Panc1 (cell line): Measurements from ENCODE around the gene HES4. TPM values are rescaled to one million over a fixed set of nuclear protein-coding genes. Genes with fewer than 3 reads are reported as not detected.

Source experiments
- ATAC-seq: fragments of 200-7000 bp; cut with Tn5 transposase; 2 replicates; pipeline ENCODE4 v1.9.1; 2020; ENCODE audit warnings: mild to moderate bottlenecking, moderate library complexity
- BruUV-seq: library from RNA; stranded (reverse); fragments of 400-500 nt; replicated peaks from 2 replicates; lab custom pipeline; 2021; lab: Mats Ljungman, UMichigan
- CTCF ChIA-PET: fragments of 300-600 bp; sonication (Branson Sonifier 250); formaldehyde crosslinking; loops from one replicate; lab custom pipeline; 2022; ENCODE audit warnings: antibody characterized with exemption; lab: Charles Lee
- POLR2A ChIA-PET: fragments of 300-600 bp; sonication (Branson Sonifier 250); formaldehyde crosslinking; loops from one replicate; lab custom pipeline; 2022; ENCODE audit warnings: antibody characterized with exemption; lab: Charles Lee
- DNase-seq: peaks from one replicate; pipeline ENCODE4 v3.0.0-alpha.2; 2010; ENCODE audit warnings: low read depth, low spot score
- H3K27ac ChIP-seq: 2 replicates; pipeline ENCODE4 v1.5.1; 2011; ENCODE audit warnings: mild to moderate bottlenecking, low read length, inconsistent platforms
- H3K27me3 ChIP-seq: fragments of 200-500 bp; sonication (Bioruptor generic); 2 replicates; pipeline ENCODE4 v1.6.0; 2014; ENCODE audit warnings: low read length, inconsistent platforms; ENCODE audit not compliant: control insufficient read depth, insufficient read depth
- H3K36me3 ChIP-seq: fragments of 200-500 bp; sonication (Bioruptor generic); 2 replicates; pipeline ENCODE4 v1.5.1; 2014; ENCODE audit warnings: inconsistent platforms, mild to moderate bottlenecking, low read length, moderate library complexity; ENCODE audit not compliant: control insufficient read depth, insufficient read depth
- H3K4me1 ChIP-seq: 2 replicates; pipeline ENCODE4 v1.5.1; 2011; ENCODE audit warnings: inconsistent platforms, mild to moderate bottlenecking, low read length, moderate library complexity; ENCODE audit not compliant: control insufficient read depth, insufficient read depth
- H3K4me3 ChIP-seq, 2 experiments: 2 replicates each; pipeline ENCODE4 v1.5.1; 2011 to 2012; ENCODE audit warnings: low read depth in 2 of 2, low read length in 2 of 2, mild to moderate bottlenecking in 2 of 2, inconsistent platforms in 1 of 2, moderate library complexity in 1 of 2
- H3K9me3 ChIP-seq: fragments of 200-500 bp; sonication (Bioruptor generic); 2 replicates; pipeline ENCODE4 v1.5.1; 2014; ENCODE audit warnings: low read depth, mild to moderate bottlenecking, inconsistent platforms, low read length, moderate library complexity; ENCODE audit not compliant: control insufficient read depth, insufficient read depth
- POLR2AphosphoS5 ChIP-seq: IDR thresholded peaks from 2 replicates; pipeline ENCODE4 v1.6.1; 2012; ENCODE audit warnings: mild to moderate bottlenecking, low read depth, low read length, moderate library complexity
- SIN3A ChIP-seq: IDR thresholded peaks from 2 replicates; pipeline ENCODE4 v1.6.1; 2012; ENCODE audit warnings: low read depth, mild to moderate bottlenecking, low read length, moderate library complexity, borderline replicate concordance; ENCODE audit not compliant: insufficient read depth
- TCF7L2 ChIP-seq: IDR thresholded peaks from 2 replicates; pipeline ENCODE4 v1.6.1; 2011; ENCODE audit warnings: mild to moderate bottlenecking, low read depth, low read length, inconsistent platforms
- in situ Hi-C: cut with HindIII; loops from 2 replicates; pipeline ENCODE4 v1.10.0; 2016; ENCODE audit warnings: low sequenced_read_pairs, low pct_unique_long_range_greater_than_20kb
- intact Hi-C: fragments of 100-400 bp; cut with micrococcal nuclease; formaldehyde crosslinking; loops from one replicate; pipeline ENCODE4 v1.10.0; 2022; ENCODE audit not compliant: unreplicated experiment
- total RNA-seq: library from RNA; stranded (reverse); gene quantifications from one replicate; pipeline ENCODE4 v1.2.1, GENCODE V29; 2021; ENCODE audit not compliant: unreplicated experiment
- TF ChIP-seq, protein P1 (sequence below): fragments of 450-650 bp; IDR thresholded peaks from 2 replicates; pipeline ENCODE4 v1.5.1; 2017; ENCODE audit warnings: mild to moderate bottlenecking
- TF ChIP-seq, protein P2 (sequence below), 2 experiments: IDR thresholded peaks; 2 replicates each; pipeline ENCODE4 v1.6.1; 2011 to 2012; ENCODE audit warnings: low read depth in 2 of 2, control low read depth in 1 of 2, low read length in 1 of 2, mild to moderate bottlenecking in 1 of 2, moderate library complexity in 1 of 2; ENCODE audit not compliant: insufficient read depth in 1 of 2

HES4 gene
- total RNA-seq, 1 experiment from 2014 or later: 74.2 TPM

DNA sequence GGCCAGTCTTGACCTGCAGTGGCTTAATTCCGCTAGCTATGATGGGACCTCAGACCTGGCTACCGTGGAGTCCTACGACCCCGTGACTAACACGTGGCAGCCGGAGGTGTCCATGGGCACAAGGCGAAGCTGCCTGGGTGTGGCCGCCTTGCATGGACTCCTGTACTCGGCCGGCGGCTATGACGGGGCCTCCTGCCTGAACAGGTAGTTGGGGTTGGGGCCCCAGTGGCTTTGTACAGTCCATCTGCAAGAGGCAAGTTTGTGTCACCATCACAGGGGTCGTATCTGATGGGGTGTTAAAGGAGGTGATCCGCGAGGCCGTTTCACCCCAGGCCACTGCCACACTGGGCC lies 36.6 kb downstream of the HES4 start:
- Histone ChIP-seq H3K27ac (no peak overlapping the region), H3K9me3 (no peaks in the 10 kb centered on the region), H3K27me3 (no peaks in the 10 kb centered on the region), H3K4me3 (no peak overlapping the region), H3K36me3 (peaks cover 6% of the 10 kb centered on the region; the same call in 1 of the 2 replicates), H3K4me1 (peaks cover 13% of the 10 kb centered on the region)
- ChIA-PET CTCF (no interaction called here), POLR2A (no interaction called here)
- intact Hi-C loops (no loop called here), in situ Hi-C loops (no loop called here)
- BruUV-seq: no TSS peak
- ATAC-seq (no peak), DNase-seq (no peak)
- TF ChIP-seq, protein P1, sequence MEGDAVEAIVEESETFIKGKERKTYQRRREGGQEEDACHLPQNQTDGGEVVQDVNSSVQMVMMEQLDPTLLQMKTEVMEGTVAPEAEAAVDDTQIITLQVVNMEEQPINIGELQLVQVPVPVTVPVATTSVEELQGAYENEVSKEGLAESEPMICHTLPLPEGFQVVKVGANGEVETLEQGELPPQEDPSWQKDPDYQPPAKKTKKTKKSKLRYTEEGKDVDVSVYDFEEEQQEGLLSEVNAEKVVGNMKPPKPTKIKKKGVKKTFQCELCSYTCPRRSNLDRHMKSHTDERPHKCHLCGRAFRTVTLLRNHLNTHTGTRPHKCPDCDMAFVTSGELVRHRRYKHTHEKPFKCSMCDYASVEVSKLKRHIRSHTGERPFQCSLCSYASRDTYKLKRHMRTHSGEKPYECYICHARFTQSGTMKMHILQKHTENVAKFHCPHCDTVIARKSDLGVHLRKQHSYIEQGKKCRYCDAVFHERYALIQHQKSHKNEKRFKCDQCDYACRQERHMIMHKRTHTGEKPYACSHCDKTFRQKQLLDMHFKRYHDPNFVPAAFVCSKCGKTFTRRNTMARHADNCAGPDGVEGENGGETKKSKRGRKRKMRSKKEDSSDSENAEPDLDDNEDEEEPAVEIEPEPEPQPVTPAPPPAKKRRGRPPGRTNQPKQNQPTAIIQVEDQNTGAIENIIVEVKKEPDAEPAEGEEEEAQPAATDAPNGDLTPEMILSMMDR: no peak
- TF ChIP-seq TCF7L2: no peak
- TF ChIP-seq, protein P2, sequence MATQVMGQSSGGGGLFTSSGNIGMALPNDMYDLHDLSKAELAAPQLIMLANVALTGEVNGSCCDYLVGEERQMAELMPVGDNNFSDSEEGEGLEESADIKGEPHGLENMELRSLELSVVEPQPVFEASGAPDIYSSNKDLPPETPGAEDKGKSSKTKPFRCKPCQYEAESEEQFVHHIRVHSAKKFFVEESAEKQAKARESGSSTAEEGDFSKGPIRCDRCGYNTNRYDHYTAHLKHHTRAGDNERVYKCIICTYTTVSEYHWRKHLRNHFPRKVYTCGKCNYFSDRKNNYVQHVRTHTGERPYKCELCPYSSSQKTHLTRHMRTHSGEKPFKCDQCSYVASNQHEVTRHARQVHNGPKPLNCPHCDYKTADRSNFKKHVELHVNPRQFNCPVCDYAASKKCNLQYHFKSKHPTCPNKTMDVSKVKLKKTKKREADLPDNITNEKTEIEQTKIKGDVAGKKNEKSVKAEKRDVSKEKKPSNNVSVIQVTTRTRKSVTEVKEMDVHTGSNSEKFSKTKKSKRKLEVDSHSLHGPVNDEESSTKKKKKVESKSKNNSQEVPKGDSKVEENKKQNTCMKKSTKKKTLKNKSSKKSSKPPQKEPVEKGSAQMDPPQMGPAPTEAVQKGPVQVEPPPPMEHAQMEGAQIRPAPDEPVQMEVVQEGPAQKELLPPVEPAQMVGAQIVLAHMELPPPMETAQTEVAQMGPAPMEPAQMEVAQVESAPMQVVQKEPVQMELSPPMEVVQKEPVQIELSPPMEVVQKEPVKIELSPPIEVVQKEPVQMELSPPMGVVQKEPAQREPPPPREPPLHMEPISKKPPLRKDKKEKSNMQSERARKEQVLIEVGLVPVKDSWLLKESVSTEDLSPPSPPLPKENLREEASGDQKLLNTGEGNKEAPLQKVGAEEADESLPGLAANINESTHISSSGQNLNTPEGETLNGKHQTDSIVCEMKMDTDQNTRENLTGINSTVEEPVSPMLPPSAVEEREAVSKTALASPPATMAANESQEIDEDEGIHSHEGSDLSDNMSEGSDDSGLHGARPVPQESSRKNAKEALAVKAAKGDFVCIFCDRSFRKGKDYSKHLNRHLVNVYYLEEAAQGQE (IDR thresholded peaks at IDR 0.05; ENCODE audit: insufficient read depth in 1 of 2, low read depth in 2 of 2, low read length in 1 of 2): no peak
- TF ChIP-seq POLR2AphosphoS5: no peak
- TF ChIP-seq SIN3A: no peak

DNA sequence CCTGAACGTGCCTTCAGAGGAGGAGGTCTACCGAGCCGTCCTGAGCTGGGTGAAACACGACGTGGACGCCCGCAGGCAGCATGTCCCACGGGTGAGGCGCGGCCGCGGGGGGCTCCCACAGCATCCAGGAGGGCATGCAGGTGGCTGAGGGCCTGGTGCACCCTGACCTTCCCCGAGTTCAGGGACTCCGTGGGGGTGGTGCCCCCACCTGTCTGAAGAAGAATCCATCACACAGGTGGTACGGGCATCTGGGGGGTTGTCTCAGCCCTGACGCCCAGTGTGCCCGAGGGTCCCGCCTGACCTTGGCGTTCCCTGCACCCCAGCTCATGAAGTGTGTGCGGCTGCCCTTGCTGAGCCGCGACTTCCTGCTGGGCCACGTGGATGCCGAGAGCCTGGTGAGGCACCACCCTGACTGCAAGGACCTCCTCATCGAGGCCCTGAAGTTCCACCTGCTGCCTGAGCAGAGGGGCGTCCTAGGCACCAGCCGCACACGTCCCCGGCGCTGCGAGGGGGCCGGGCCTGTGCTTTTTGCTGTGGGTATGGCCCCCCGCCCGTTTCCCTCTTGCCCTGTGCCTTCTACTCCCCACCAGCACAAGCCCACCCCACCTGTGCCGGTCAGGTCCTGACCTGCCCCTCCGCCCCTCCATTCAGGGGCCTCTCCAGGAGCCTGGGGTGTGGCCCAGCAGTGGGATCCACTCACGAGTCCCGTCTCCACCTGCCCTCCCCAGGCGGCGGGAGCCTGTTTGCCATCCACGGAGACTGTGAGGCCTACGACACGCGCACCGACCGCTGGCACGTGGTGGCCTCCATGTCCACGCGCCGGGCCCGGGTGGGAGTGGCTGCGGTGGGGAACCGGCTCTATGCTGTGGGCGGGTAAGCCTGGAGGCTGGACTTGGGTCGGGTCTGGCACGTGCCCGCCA lies 37.3 kb downstream of the HES4 start:
- intact Hi-C loops: no loop called here
- no peak for DNase-seq
- BruUV-seq: no TSS peak
- no peak for ATAC-seq
- H3K9me3 ChIP-seq: no peaks in the 10 kb centered on the region
- H3K27me3 ChIP-seq: no peaks in the 10 kb centered on the region
- TF ChIP-seq, protein P1: no peak
- peaks cover 12% of the 10 kb centered on the region for H3K4me1 ChIP-seq
- POLR2A ChIA-PET: no interaction called here
- peaks cover 6% of the 10 kb centered on the region; the same call in 1 of the 2 replicates for H3K36me3 ChIP-seq
- no peak overlapping the region for H3K27ac ChIP-seq
- CTCF ChIA-PET: no interaction called here
- no peak overlapping the region for H3K4me3 ChIP-seq
- in situ Hi-C loops: no loop called here
